ENCODE results near the gene ACMSD. TPM values are rescaled to one million over a fixed set of nuclear protein-coding genes. Genes with fewer than 3 reads are reported as not detected.

Gene ACMSD
- total RNA-seq, 2 donors from 2014 or later: not detected

- 98% methylated on average over 1 of the region's 1 CpG for WGBS
- H3K27ac ChIP-seq: no peak overlapping the region
- DNase-seq (ENCODE audit: low spot score): no peak
- TF ChIP-seq POLR2A (IDR thresholded peaks at IDR 0.05): no peak
- TF ChIP-seq POLR2AphosphoS5 (IDR thresholded peaks at IDR 0.05): no peak
- TF ChIP-seq, protein P1, sequence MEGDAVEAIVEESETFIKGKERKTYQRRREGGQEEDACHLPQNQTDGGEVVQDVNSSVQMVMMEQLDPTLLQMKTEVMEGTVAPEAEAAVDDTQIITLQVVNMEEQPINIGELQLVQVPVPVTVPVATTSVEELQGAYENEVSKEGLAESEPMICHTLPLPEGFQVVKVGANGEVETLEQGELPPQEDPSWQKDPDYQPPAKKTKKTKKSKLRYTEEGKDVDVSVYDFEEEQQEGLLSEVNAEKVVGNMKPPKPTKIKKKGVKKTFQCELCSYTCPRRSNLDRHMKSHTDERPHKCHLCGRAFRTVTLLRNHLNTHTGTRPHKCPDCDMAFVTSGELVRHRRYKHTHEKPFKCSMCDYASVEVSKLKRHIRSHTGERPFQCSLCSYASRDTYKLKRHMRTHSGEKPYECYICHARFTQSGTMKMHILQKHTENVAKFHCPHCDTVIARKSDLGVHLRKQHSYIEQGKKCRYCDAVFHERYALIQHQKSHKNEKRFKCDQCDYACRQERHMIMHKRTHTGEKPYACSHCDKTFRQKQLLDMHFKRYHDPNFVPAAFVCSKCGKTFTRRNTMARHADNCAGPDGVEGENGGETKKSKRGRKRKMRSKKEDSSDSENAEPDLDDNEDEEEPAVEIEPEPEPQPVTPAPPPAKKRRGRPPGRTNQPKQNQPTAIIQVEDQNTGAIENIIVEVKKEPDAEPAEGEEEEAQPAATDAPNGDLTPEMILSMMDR (IDR thresholded peaks at IDR 0.05): no peak
- peaks cover 3% of the 10 kb centered on the region for H3K4me1 ChIP-seq (replicated peaks)
- intact Hi-C loops (cut with DNase I): no loop called here
- no peaks in the 10 kb centered on the region for H3K36me3 ChIP-seq
- no peaks in the 10 kb centered on the region for H3K27me3 ChIP-seq (replicated peaks; ENCODE audit: insufficient read depth)
- H3K9me3 ChIP-seq: no peaks in the 10 kb centered on the region
- no peak overlapping the region for H3K4me3 ChIP-seq
Measured at GRCh38 chr2:134933732-134934131, 95.3 kb downstream of the ACMSD start.

DNA sequence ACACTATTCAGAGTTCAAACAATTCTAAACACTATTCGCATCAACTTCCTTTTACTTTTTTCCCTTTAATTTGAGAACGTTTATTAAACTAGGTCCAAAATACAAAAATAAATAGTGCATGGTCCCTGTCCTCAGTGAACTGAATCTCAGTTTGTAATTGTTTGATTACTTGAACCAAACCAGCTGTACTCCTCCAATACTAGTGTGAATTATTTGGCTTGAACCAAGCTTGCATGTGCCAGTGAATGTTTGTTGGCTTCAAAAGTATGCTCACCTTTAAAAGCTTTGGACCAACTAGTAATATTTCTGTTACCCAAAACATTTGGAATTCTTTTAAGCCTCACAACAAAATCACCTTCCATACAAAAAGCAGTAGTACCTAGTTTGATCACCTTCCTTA, 95.7 kb downstream of the ACMSD start:
- Histone ChIP-seq H3K27me3 (replicated peaks; ENCODE audit: insufficient read depth) (no peaks in the 10 kb centered on the region), H3K9me3 (no peaks in the 10 kb centered on the region), H3K27ac (no peak overlapping the region), H3K36me3 (no peaks in the 10 kb centered on the region), H3K4me3 (no peak overlapping the region), H3K4me1 (replicated peaks) (peaks cover 3% of the 10 kb centered on the region)
- no peak for DNase-seq (ENCODE audit: low spot score)
- intact Hi-C loops (cut with DNase I): no loop called here
- WGBS: 53% methylated on average over 2 of the region's 2 CpGs
- TF ChIP-seq, protein P1 (IDR thresholded peaks at IDR 0.05): no peak
- TF ChIP-seq POLR2A (IDR thresholded peaks at IDR 0.05) (no peak), POLR2AphosphoS5 (IDR thresholded peaks at IDR 0.05) (no peak)

DNA sequence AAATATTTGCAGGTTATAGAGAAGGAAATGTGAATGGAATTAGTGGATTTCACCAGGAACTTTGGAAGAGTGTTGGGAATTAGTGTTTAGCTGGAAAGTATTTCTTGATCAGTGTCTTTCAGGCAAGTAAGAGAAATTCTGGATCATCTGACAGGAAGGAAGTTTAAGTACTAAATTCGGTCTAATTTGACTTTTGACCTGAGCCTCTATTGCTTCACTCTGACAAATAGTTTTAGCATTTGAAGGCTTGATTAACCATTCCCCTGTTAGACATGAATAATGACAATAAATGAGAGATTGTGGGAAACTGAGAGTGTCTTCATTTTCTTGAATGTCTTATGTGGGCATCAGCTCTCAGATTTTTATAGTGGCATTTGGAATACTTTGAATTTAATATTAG, 96.2 kb downstream of the ACMSD start:
- peaks cover 3% of the 10 kb centered on the region for H3K4me1 ChIP-seq (replicated peaks)
- intact Hi-C loops (cut with DNase I): no loop called here
- TF ChIP-seq POLR2A (IDR thresholded peaks at IDR 0.05) (no peak), POLR2AphosphoS5 (IDR thresholded peaks at IDR 0.05) (no peak)
- TF ChIP-seq, protein P1 (IDR thresholded peaks at IDR 0.05): no peak
- no peak overlapping the region for H3K27ac ChIP-seq
- WGBS: 29% methylated on average over 1 of the region's 1 CpG
- H3K36me3 ChIP-seq: no peaks in the 10 kb centered on the region
- H3K9me3 ChIP-seq: no peaks in the 10 kb centered on the region
- DNase-seq (ENCODE audit: low spot score): no peak
- H3K4me3 ChIP-seq: no peak overlapping the region
- H3K27me3 ChIP-seq (replicated peaks; ENCODE audit: insufficient read depth): no peaks in the 10 kb centered on the region

DNA sequence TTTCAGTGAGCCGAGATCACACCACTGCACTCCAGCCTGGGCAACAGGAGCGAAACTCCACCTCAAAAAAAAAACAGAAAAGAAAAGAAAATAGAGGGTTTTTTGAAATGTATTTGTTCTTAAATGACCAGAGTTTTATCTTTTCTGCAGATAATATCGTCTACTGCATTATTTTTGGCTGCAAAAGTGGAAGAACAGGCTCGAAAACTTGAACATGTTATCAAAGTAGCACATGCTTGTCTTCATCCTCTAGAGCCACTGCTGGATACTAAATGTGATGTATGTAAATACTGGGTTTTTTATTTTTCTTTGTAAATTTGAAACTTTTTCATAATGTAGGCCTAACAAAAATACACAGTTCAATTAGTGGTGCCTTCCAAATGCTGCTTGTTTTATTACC, 98.3 kb downstream of the ACMSD start:
- peaks cover 3% of the 10 kb centered on the region for H3K4me1 ChIP-seq (replicated peaks)
- no peak for TF ChIP-seq POLR2A (IDR thresholded peaks at IDR 0.05)
- TF ChIP-seq POLR2AphosphoS5 (IDR thresholded peaks at IDR 0.05): peak; percentile 59
- 50% methylated on average over 4 of the region's 4 CpGs for WGBS
- H3K36me3 ChIP-seq: no peaks in the 10 kb centered on the region
- intact Hi-C loops (cut with DNase I): no loop called here
- no peaks in the 10 kb centered on the region for H3K9me3 ChIP-seq
- no peak overlapping the region for H3K4me3 ChIP-seq
- no peak overlapping the region for H3K27ac ChIP-seq
- peak; percentile 48 for DNase-seq (ENCODE audit: low spot score)
- no peaks in the 10 kb centered on the region for H3K27me3 ChIP-seq (replicated peaks; ENCODE audit: insufficient read depth)

DNA sequence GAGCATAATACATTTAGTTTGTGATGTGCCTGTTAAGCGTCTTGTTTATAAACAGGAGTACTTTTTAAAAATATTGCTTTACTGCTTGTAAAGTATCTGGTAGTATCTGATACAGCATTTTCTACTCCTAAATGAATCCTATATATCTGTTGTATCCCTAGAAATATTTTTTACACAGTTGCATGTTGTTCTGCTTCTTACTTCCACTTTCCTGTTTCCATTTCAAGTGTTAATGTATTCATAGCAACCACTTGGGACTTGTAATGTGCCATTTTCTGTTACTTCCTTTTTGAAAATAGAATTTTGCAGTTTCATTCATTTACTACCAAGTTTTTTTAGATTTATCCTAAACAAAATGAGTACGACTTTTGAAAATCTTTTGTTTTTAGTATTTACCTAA, 105.1 kb downstream of the ACMSD start:
- H3K36me3 ChIP-seq: no peaks in the 10 kb centered on the region
- intact Hi-C loops (cut with DNase I): no loop called here
- H3K27ac ChIP-seq: no peak overlapping the region
- no peaks in the 10 kb centered on the region for H3K27me3 ChIP-seq (replicated peaks; ENCODE audit: insufficient read depth)
- no peak overlapping the region for H3K4me3 ChIP-seq
- H3K4me1 ChIP-seq (replicated peaks): no peaks in the 10 kb centered on the region
- DNase-seq (ENCODE audit: low spot score): no peak
- H3K9me3 ChIP-seq: no peaks in the 10 kb centered on the region
- WGBS: 95% methylated on average over 2 of the region's 2 CpGs
- TF ChIP-seq, protein P1 (IDR thresholded peaks at IDR 0.05): no peak
- TF ChIP-seq POLR2AphosphoS5 (IDR thresholded peaks at IDR 0.05): no peak
- TF ChIP-seq POLR2A (IDR thresholded peaks at IDR 0.05): no peak

Measured in prostate gland (tissue), 2 donors.